HG03442 (cell line): ENCODE data around the gene UVRAG.

ENCODE experiments used
- ATAC-seq: cut with Tn5 transposase; IDR thresholded peaks from one replicate; pipeline ENCODE4 v1.9.1; 2021; ENCODE audit warnings: mild to moderate bottlenecking, moderate library complexity; ENCODE audit not compliant: unreplicated experiment

The UVRAG gene

GRCh38 chr11:76131142-76131541 is 316.1 kb downstream of the UVRAG start:
- ATAC-seq = no peak

- ATAC-seq = no peak
Measured at GRCh38 chr11:76131671-76132631, 316.9 kb downstream of the UVRAG start.

- ATAC-seq = no peak
Measured at GRCh38 chr11:76134239-76134638, 319.2 kb downstream of the UVRAG start.

GRCh38 chr11:76135491-76135890 is 320.5 kb downstream of the UVRAG start:
- ATAC-seq = no peak

GRCh38 chr11:76139314-76139713 is 324.3 kb downstream of the UVRAG start:
- no peak for ATAC-seq

GRCh38 chr11:76140912-76141574 is 326.0 kb downstream of the UVRAG start:
- ATAC-seq = no peak

GRCh38 chr11:76141901-76142588 is 327.0 kb downstream of the UVRAG start:
- ATAC-seq = no peak

GRCh38 chr11:76143274-76143673 is 328.3 kb downstream of the UVRAG start:
- no peak for ATAC-seq

GRCh38 chr11:76147106-76147740 is 332.2 kb downstream of the UVRAG start:
- ATAC-seq = no peak

GRCh38 chr11:76148231-76148630 is 333.2 kb downstream of the UVRAG start:
- no peak for ATAC-seq

GRCh38 chr11:76148941-76149613 is 334.1 kb downstream of the UVRAG start:
- ATAC-seq = no peak

- no peak for ATAC-seq
Measured at GRCh38 chr11:76149713-76150112, 334.7 kb downstream of the UVRAG start.

GRCh38 chr11:76150141-76150540 is 335.1 kb downstream of the UVRAG start:
- ATAC-seq = no peak

GRCh38 chr11:76151556-76152085 is 336.6 kb downstream of the UVRAG start:
- ATAC-seq = no peak

- ATAC-seq = peak; percentile 77
Measured at GRCh38 chr11:76152086-76152681, 337.2 kb downstream of the UVRAG start.

GRCh38 chr11:76152741-76153570 is 337.9 kb downstream of the UVRAG start:
- no peak for ATAC-seq

- ATAC-seq = no peak
Measured at GRCh38 chr11:76153571-76153923, 338.5 kb downstream of the UVRAG start.

- no peak for ATAC-seq
Measured at GRCh38 chr11:76155500-76156227, 340.7 kb downstream of the UVRAG start.
